H9 (cell line): Measurements from ENCODE around the gene TEKT3. TPM values are rescaled to one million over a fixed set of nuclear protein-coding genes. Genes with fewer than 3 reads are reported as not detected.

ENCODE experiments used
- DNase-seq: peaks from one replicate; pipeline ENCODE4 v3.0.0-alpha.2; 2017
- H2AFZ ChIP-seq: one replicate; pipeline ENCODE4 v1.6.1; 2013; ENCODE audit warnings: mild to moderate bottlenecking, low read length, control low read depth, moderate library complexity
- H2AK5ac ChIP-seq: 2 replicates; pipeline ENCODE4 v1.6.1; 2013; ENCODE audit warnings: low read length, control low read depth, mixed read lengths; ENCODE audit not compliant: insufficient read length
- H2BK120ac ChIP-seq: one replicate; pipeline ENCODE4 v1.6.1; 2013; ENCODE audit warnings: low read depth, mild to moderate bottlenecking, low read length, control low read depth, inconsistent platforms; ENCODE audit not compliant: poor library complexity, severe bottlenecking
- H2BK12ac ChIP-seq: 2 replicates; pipeline ENCODE4 v1.6.1; 2013; ENCODE audit warnings: low read length, control low read depth, mixed read lengths, low read depth; ENCODE audit not compliant: insufficient read length
- H2BK15ac ChIP-seq: 2 replicates; pipeline ENCODE4 v1.6.1; 2013; ENCODE audit warnings: low read depth, low read length, control low read depth
- H2BK20ac ChIP-seq: one replicate; pipeline ENCODE4 v1.6.1; 2013; ENCODE audit warnings: low read depth, mild to moderate bottlenecking, low read length, control low read depth, inconsistent platforms; ENCODE audit not compliant: poor library complexity, severe bottlenecking
- H2BK5ac ChIP-seq: 2 replicates; pipeline ENCODE4 v1.6.1; 2013; ENCODE audit warnings: low read length, control low read depth, mixed read lengths; ENCODE audit not compliant: insufficient read length
- H3K14ac ChIP-seq: 2 replicates; pipeline ENCODE4 v1.6.1; 2013; ENCODE audit warnings: low read length, control low read depth; ENCODE audit not compliant: insufficient read depth
- H3K18ac ChIP-seq: 2 replicates; pipeline ENCODE4 v1.6.1; 2013; ENCODE audit warnings: low read depth, mild to moderate bottlenecking, mixed read lengths, low read length, control low read depth; ENCODE audit not compliant: insufficient read length
- H3K23ac ChIP-seq: 2 replicates; pipeline ENCODE4 v1.6.1; 2013; ENCODE audit warnings: low read length, control low read depth, mixed read lengths, low read depth; ENCODE audit not compliant: insufficient read length
- H3K23me2 ChIP-seq: 2 replicates; pipeline ENCODE4 v1.6.1; 2013; ENCODE audit warnings: low read depth, mild to moderate bottlenecking, mixed read lengths, low read length, control low read depth; ENCODE audit not compliant: insufficient read length, poor library complexity, severe bottlenecking
- H3K27ac ChIP-seq: 2 replicates; pipeline ENCODE4 v1.5.1; 2013; ENCODE audit warnings: low read length, control low read depth, mixed read lengths, low read depth; ENCODE audit not compliant: insufficient read length
- H3K27me3 ChIP-seq: 2 replicates; pipeline ENCODE4 v1.6.1; 2013; ENCODE audit warnings: low read length, control low read depth, inconsistent platforms; ENCODE audit not compliant: insufficient read depth
- H3K4ac ChIP-seq: 2 replicates; pipeline ENCODE4 v1.6.1; 2013; ENCODE audit warnings: low read depth, mild to moderate bottlenecking, control low read depth, inconsistent platforms, low read length, moderate library complexity
- H3K4me1 ChIP-seq: 2 replicates; pipeline ENCODE4 v1.6.1; 2013; ENCODE audit warnings: low read length, control low read depth, inconsistent platforms; ENCODE audit not compliant: insufficient read depth
- H3K4me2 ChIP-seq: 2 replicates; pipeline ENCODE4 v1.6.1; 2013; ENCODE audit warnings: low read length, control low read depth, mixed read lengths; ENCODE audit not compliant: insufficient read length, insufficient read depth
- H3K56ac ChIP-seq: 2 replicates; pipeline ENCODE4 v1.6.1; 2013; ENCODE audit warnings: low read depth, mild to moderate bottlenecking, mixed read lengths, low read length, control low read depth; ENCODE audit not compliant: insufficient read length
- H3K79me1 ChIP-seq: 2 replicates; pipeline ENCODE4 v1.6.1; 2013; ENCODE audit warnings: low read depth, mild to moderate bottlenecking, moderate library complexity, low read length, control low read depth, inconsistent platforms; ENCODE audit not compliant: insufficient read depth, poor library complexity, severe bottlenecking
- H3K79me2 ChIP-seq: 2 replicates; pipeline ENCODE4 v1.6.1; 2013; ENCODE audit warnings: low read length, control low read depth, inconsistent platforms; ENCODE audit not compliant: insufficient read depth
- H3K9ac ChIP-seq: 2 replicates; pipeline ENCODE4 v1.6.1; 2013; ENCODE audit warnings: low read length, control low read depth, mixed read lengths; ENCODE audit not compliant: insufficient read length; ENCODE audit errors: extremely low read depth
- H3K9me3 ChIP-seq: one replicate; pipeline ENCODE4 v1.6.1; 2013; ENCODE audit warnings: low read depth, low read length, inconsistent platforms; ENCODE audit not compliant: control insufficient read depth
- H3T11ph ChIP-seq: one replicate; pipeline ENCODE4 v1.6.1; 2013; ENCODE audit warnings: mild to moderate bottlenecking, low read length, control low read depth, inconsistent platforms
- H4K20me1 ChIP-seq: one replicate; pipeline ENCODE4 v1.6.1; 2013; ENCODE audit not compliant: control insufficient read depth, insufficient read length, insufficient read depth
- H4K5ac ChIP-seq: 2 replicates; pipeline ENCODE4 v1.6.1; 2013; ENCODE audit warnings: low read depth, mild to moderate bottlenecking, mixed read lengths, low read length, control low read depth; ENCODE audit not compliant: insufficient read length
- H4K8ac ChIP-seq: replicated peaks from 2 replicates; pipeline ENCODE4 v1.6.1; 2013; ENCODE audit warnings: low read length, control low read depth, mixed read lengths, low read depth; ENCODE audit not compliant: insufficient read length
- H4K91ac ChIP-seq: 2 replicates; pipeline ENCODE4 v1.6.1; 2013; ENCODE audit warnings: low read depth, mild to moderate bottlenecking, moderate library complexity, mixed read lengths, low read length, control low read depth; ENCODE audit not compliant: insufficient read length
- H3K27ac Mint-ChIP-seq, 3 experiments: 2 replicates in 2 of 3; 3 replicates in 1 of 3; pipeline ENCODE4 v1.8.0; 2020 to 2021; ENCODE audit warnings: mixed read lengths in 3 of 3, mild to moderate bottlenecking in 1 of 3, moderate library complexity in 1 of 3
- H3K27me3 Mint-ChIP-seq: 2 replicates; pipeline ENCODE4 v1.8.0; 2021; ENCODE audit warnings: low read depth, mild to moderate bottlenecking, moderate library complexity, mixed read lengths
- H3K36me3 Mint-ChIP-seq, 3 experiments: 2 replicates in 2 of 3; 3 replicates in 1 of 3; pipeline ENCODE4 v1.8.0; 2020 to 2021; ENCODE audit warnings: low read depth in 3 of 3, mixed read lengths in 3 of 3; ENCODE audit not compliant: insufficient read depth in 1 of 3
- H3K4me1 Mint-ChIP-seq, 2 experiments: 2 replicates each; pipeline ENCODE4 v1.8.0; 2020; ENCODE audit warnings: mixed read lengths in 2 of 2
- H3K4me3 Mint-ChIP-seq, 2 experiments: 2 replicates in 1 of 2; 3 replicates in 1 of 2; pipeline ENCODE4 v1.8.0; 2020 to 2021; ENCODE audit warnings: mild to moderate bottlenecking in 2 of 2, mixed read lengths in 2 of 2, moderate library complexity in 1 of 2
- H3K9me3 Mint-ChIP-seq, 2 experiments: 2 replicates in 1 of 2; 3 replicates in 1 of 2; pipeline ENCODE4 v1.8.0; 2020; ENCODE audit warnings: mild to moderate bottlenecking in 2 of 2, mixed read lengths in 2 of 2, moderate library complexity in 1 of 2
- CTCF ChIP-seq: fragments of 200-600 bp; sonication (generic); conservative IDR thresholded peaks from 3 replicates; pipeline ENCODE4 v1.8.0; 2021; ENCODE audit warnings: antibody characterized with exemption, mild to moderate bottlenecking
- WGBS: extraction: QIAGEN DNeasy Blood & Tissue Kit; methylation state at CpG from one replicate; pipeline ENCODE4 v1.1.7; 2013; ENCODE audit warnings: missing lambda C conversion rate, low lambda C conversion rate, mixed read lengths; ENCODE audit not compliant: insufficient read length; ENCODE audit errors: extremely low coverage; 5-methylcytosine and 5-hydroxymethylcytosine counted together
- total RNA-seq: library from RNA; stranded (reverse); gene quantifications from 2 replicates; pipeline ENCODE4 v1.2.1, GENCODE V29; 2021

Gene TEKT3
- total RNA-seq, 1 experiment from 2014 or later = 0.42 TPM

GRCh38 chr17:15268461-15268860, 72.9 kb downstream of the TEKT3 start:
- H3K79me1 ChIP-seq = no peaks in the 10 kb centered on the region
- H2BK15ac ChIP-seq = no peak overlapping the region
- H3K27ac Mint-ChIP-seq = no peak overlapping the region
- no peak overlapping the region for H2AK5ac ChIP-seq
- H2BK5ac ChIP-seq = no peak overlapping the region
- H3K18ac ChIP-seq = no peak overlapping the region
- H4K5ac ChIP-seq = no peak overlapping the region
- H2BK120ac ChIP-seq = no peak overlapping the region
- no peak for TF ChIP-seq CTCF
- no peak overlapping the region for H2BK12ac ChIP-seq
- no peak overlapping the region for H3K9ac ChIP-seq
- no peak overlapping the region for H2BK20ac ChIP-seq
- no peak overlapping the region for H3K56ac ChIP-seq
- peaks cover 5% of the 10 kb centered on the region for H3K27me3 ChIP-seq
- no peak overlapping the region for H3T11ph ChIP-seq
- no peak overlapping the region for H3K14ac ChIP-seq
- no peaks in the 10 kb centered on the region for H3K79me2 ChIP-seq
- no peak overlapping the region for H3K27ac ChIP-seq
- no peaks in the 10 kb centered on the region for H3K9me3 Mint-ChIP-seq
- no peak overlapping the region for H3K4me2 ChIP-seq
- WGBS = no CpG with 5 or more reads among the region's 1 CpG
- no peaks in the 10 kb centered on the region for H4K20me1 ChIP-seq
- H4K8ac ChIP-seq = no peak overlapping the region
- H3K4me3 Mint-ChIP-seq = no peak overlapping the region
- peaks cover 66% of the 10 kb centered on the region for H3K27me3 Mint-ChIP-seq
- no peak overlapping the region for H4K91ac ChIP-seq
- H3K36me3 Mint-ChIP-seq = no peaks in the 10 kb centered on the region
- DNase-seq = no peak
- H3K4me1 Mint-ChIP-seq = peaks cover 3% of the 10 kb centered on the region in 2 experiments; a peak in 1 of 4 replicates
- no peaks in the 10 kb centered on the region for H3K9me3 ChIP-seq
- no peak overlapping the region for H3K23ac ChIP-seq
- H3K23me2 ChIP-seq = no peaks in the 10 kb centered on the region
- no peaks in the 10 kb centered on the region for H3K4me1 ChIP-seq
- H2AFZ ChIP-seq = no peak overlapping the region
- no peak overlapping the region for H3K4ac ChIP-seq
